ENCODE data around the gene MYOZ3.

DNA sequence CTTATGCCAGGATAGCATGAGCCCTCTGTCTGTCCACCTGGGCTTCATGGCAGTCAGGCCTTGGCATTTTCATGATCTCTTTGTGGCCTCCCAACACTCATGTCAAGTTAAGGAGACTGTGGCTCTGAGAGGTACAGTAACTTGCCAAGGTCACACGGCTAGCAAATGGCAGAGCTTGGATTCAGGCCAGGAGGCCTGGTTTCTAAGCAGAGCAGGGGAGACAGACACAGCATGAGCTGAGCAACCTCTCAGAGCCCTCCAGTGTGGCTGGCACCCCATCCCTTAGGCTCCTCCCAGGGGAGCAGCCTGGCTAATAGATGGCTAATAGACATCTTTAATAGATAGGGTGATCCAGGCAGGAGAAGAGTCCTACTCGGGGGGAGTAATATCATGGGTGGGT lies 16.5 kb upstream of the MYOZ3 start:
- TF ChIP-seq, protein P1, sequence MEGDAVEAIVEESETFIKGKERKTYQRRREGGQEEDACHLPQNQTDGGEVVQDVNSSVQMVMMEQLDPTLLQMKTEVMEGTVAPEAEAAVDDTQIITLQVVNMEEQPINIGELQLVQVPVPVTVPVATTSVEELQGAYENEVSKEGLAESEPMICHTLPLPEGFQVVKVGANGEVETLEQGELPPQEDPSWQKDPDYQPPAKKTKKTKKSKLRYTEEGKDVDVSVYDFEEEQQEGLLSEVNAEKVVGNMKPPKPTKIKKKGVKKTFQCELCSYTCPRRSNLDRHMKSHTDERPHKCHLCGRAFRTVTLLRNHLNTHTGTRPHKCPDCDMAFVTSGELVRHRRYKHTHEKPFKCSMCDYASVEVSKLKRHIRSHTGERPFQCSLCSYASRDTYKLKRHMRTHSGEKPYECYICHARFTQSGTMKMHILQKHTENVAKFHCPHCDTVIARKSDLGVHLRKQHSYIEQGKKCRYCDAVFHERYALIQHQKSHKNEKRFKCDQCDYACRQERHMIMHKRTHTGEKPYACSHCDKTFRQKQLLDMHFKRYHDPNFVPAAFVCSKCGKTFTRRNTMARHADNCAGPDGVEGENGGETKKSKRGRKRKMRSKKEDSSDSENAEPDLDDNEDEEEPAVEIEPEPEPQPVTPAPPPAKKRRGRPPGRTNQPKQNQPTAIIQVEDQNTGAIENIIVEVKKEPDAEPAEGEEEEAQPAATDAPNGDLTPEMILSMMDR (IDR thresholded peaks at IDR 0.05): no peak
- TF ChIP-seq EZH2 (IDR thresholded peaks at IDR 0.05; ENCODE audit: borderline replicate concordance, insufficient read depth, low read depth, low read length, poor library complexity, severe bottlenecking): no peak

Data from B cell (primary cell).